Neural cell (in vitro differentiated cells): ENCODE measurements around the gene RNF217. TPM values are rescaled to one million over a fixed set of nuclear protein-coding genes. Genes with fewer than 3 reads are reported as not detected.

Experiments used
- H2AFZ ChIP-seq: fragments of 200-600, 300-800 bp; sonication (generic), shearing (Covaris generic); 2 replicates; pipeline ENCODE4 v1.6.0; 2014; ENCODE audit warnings: low read depth, mild to moderate bottlenecking, antibody characterized with exemption, low read length, moderate library complexity
- H3F3A ChIP-seq: fragments of 200-600 bp; shearing (Covaris generic); 2 replicates; pipeline ENCODE4 v1.6.1; 2016; ENCODE audit warnings: mild to moderate bottlenecking, moderate library complexity, mixed read lengths, antibody characterized with exemption, low read length; ENCODE audit not compliant: insufficient read depth, poor library complexity, severe bottlenecking
- H3K27ac ChIP-seq: fragments of 200-600, 300-800 bp; sonication (generic), shearing (Covaris generic); 2 replicates; pipeline ENCODE4 v1.5.1; 2014; ENCODE audit warnings: mild to moderate bottlenecking, low read length, moderate library complexity
- H3K27me3 ChIP-seq: fragments of 300-800, 200-600 bp; sonication (generic), shearing (Covaris generic); 2 replicates; pipeline ENCODE4 v1.6.0; 2014; ENCODE audit warnings: mild to moderate bottlenecking, low read depth, low read length, moderate library complexity; ENCODE audit not compliant: insufficient read depth
- H3K36me3 ChIP-seq: fragments of 300-800, 200-600 bp; sonication (generic), shearing (Covaris generic); 2 replicates; pipeline ENCODE4 v1.5.1; 2014; ENCODE audit warnings: mild to moderate bottlenecking, antibody characterized with exemption, low read length, moderate library complexity; ENCODE audit not compliant: insufficient read depth
- H3K4me2 ChIP-seq: fragments of 300-800, 200-600 bp; sonication (generic), shearing (Covaris generic); 2 replicates; pipeline ENCODE4 v1.6.0; 2014; ENCODE audit warnings: mild to moderate bottlenecking, low read length
- H3K4me3 ChIP-seq: fragments of 300-800, 200-600 bp; sonication (generic), shearing (Covaris generic); 2 replicates; pipeline ENCODE4 v1.5.1; 2014; ENCODE audit warnings: mild to moderate bottlenecking, low read length, moderate library complexity
- H3K79me2 ChIP-seq: fragments of 200-600 bp; shearing (Covaris generic); replicated peaks from 2 replicates; pipeline ENCODE4 v1.6.0; 2014; ENCODE audit warnings: mild to moderate bottlenecking, low read length, moderate library complexity; ENCODE audit not compliant: insufficient read depth
- H3K9ac ChIP-seq: fragments of 300-800, 200-600 bp; sonication (generic), shearing (Covaris generic); 2 replicates; pipeline ENCODE4 v1.6.1; 2016; ENCODE audit warnings: mild to moderate bottlenecking, low read length, mixed read lengths
- H3K9me2 ChIP-seq: fragments of 200-600 bp; shearing (Covaris generic); 2 replicates; pipeline ENCODE4 v1.6.1; 2016; ENCODE audit warnings: mild to moderate bottlenecking, low read length, mixed read lengths; ENCODE audit not compliant: insufficient read depth
- H3K9me3 ChIP-seq: fragments of 200-600, 300-800 bp; sonication (generic), shearing (Covaris generic); 2 replicates; pipeline ENCODE4 v1.6.1; 2016; ENCODE audit warnings: mild to moderate bottlenecking, mixed run types, low read length, moderate library complexity, mixed read lengths
- H4K20me1 ChIP-seq: fragments of 200-600 bp; shearing (Covaris generic); 2 replicates; pipeline ENCODE4 v1.6.1; 2016; ENCODE audit warnings: mild to moderate bottlenecking, mixed run types; ENCODE audit not compliant: insufficient read depth
- CTCF ChIP-seq: fragments of 450-650 bp; IDR thresholded peaks from 2 replicates; pipeline ENCODE4 v1.5.1; 2014; ENCODE audit warnings: antibody characterized with exemption, mild to moderate bottlenecking, moderate library complexity; ENCODE audit not compliant: poor library complexity, severe bottlenecking
- EP300 ChIP-seq: fragments of 450-650 bp; conservative IDR thresholded peaks from 2 replicates; pipeline ENCODE4 v1.6.1; 2014; ENCODE audit warnings: antibody characterized with exemption, mild to moderate bottlenecking, moderate library complexity; ENCODE audit not compliant: poor library complexity, severe bottlenecking
- EZH2 ChIP-seq: fragments of 200-600, 300-800 bp; shearing (Covaris generic), sonication (generic); IDR thresholded peaks from 2 replicates; pipeline ENCODE4 v1.6.1; 2014; ENCODE audit warnings: antibody characterized with exemption, low read length, borderline replicate concordance, mild to moderate bottlenecking; ENCODE audit not compliant: insufficient read depth, poor library complexity, severe bottlenecking
- MXI1 ChIP-seq: fragments of 450-650 bp; conservative IDR thresholded peaks from 2 replicates; pipeline ENCODE4 v1.6.1; 2014; ENCODE audit warnings: antibody characterized with exemption, mild to moderate bottlenecking; ENCODE audit not compliant: poor library complexity, severe bottlenecking
- POLR2AphosphoS5 ChIP-seq: IDR thresholded peaks from 2 replicates; pipeline ENCODE4 v1.6.1; 2012
- RAD21 ChIP-seq: fragments of 450-650 bp; conservative IDR thresholded peaks from 2 replicates; pipeline ENCODE4 v1.6.1; 2014; ENCODE audit warnings: antibody characterized with exemption, mild to moderate bottlenecking, moderate library complexity
- REST ChIP-seq: IDR thresholded peaks from 2 replicates; pipeline ENCODE4 v1.6.1; 2012; ENCODE audit warnings: borderline replicate concordance
- SMC3 ChIP-seq: fragments of 450-650 bp; conservative IDR thresholded peaks from 2 replicates; pipeline ENCODE4 v1.6.1; 2014; ENCODE audit warnings: antibody characterized with exemption, mild to moderate bottlenecking, moderate library complexity; ENCODE audit not compliant: poor library complexity
- TAF1 ChIP-seq: IDR thresholded peaks from 2 replicates; pipeline ENCODE4 v1.6.1; 2012; ENCODE audit warnings: low read depth
- polyA plus RNA-seq: library from polyadenylated mRNA; depleted of rRNA; stranded (reverse); fragments of >200 nt; gene quantifications from 2 replicates; pipeline ENCODE4 v1.2.3, GENCODE V29; 2014

The RNF217 gene
- polyA plus RNA-seq, 1 donor from 2014 or later, result 10.2 TPM

DNA sequence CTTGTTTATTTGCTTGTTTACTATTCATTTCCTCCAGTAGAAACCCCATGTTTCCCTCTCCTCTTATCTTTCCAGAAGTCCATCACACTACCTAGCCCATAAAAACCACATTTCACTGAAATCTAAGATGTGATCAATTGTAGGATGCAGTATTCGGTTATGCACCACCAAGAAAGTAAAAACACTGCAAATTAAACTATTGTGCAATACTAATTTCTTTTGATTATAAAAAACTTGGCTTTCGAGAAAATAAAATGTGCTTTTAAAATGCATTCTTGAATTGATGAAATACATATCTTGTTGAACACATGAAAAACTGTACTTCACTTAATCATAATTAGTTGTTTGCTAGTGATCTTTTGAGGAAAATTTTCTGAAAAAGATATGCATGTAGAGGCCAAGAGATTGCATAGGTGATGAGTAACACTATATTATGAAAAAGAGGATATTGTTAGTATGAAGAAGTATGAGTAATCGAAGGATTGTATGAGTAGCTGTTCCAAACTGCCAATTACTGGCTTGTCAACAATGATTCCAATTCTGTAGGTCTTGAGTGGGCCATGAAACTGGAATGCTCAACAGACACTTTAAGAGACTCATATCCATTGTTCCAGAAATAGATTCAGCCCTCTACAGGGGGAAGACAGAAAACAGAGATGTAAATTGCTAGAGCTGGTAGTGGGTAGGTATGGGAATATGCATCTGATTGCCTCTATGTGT, 79.7 kb downstream of the RNF217 start:
- no peak for TF ChIP-seq SMC3
- TF ChIP-seq CTCF, result no peak
- no peak for TF ChIP-seq REST
- no peak for TF ChIP-seq EP300
- TF ChIP-seq EZH2, result no peak
- no peak for TF ChIP-seq POLR2AphosphoS5
- TF ChIP-seq RAD21, result no peak
- TF ChIP-seq MXI1, result no peak
- TF ChIP-seq TAF1, result no peak

DNA sequence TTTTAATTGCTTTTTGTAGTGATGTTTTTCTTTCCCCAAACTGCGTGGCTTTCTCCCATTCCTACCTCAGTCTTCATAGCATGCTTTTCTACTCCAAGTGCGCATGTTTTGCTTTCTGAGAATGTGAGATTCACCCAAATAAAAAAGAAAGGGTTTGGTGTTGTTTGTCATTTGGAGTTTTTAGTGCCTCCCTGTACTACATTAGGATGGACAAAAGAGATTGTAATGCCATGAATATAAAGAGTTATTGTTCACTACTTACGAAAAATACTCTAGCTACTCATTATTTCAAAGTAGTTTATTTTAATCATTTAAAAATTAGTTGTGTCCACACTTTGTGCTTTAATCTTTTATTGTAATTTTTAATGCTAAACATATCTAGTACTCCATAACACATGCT, 81.8 kb downstream of the RNF217 start:
- no peaks in the 10 kb centered on the region for H3K9me2 ChIP-seq
- no peaks in the 10 kb centered on the region for H3F3A ChIP-seq
- H3K4me3 ChIP-seq, result no peak overlapping the region
- no peaks in the 10 kb centered on the region for H3K79me2 ChIP-seq
- no peak overlapping the region for H3K4me2 ChIP-seq
- H3K27ac ChIP-seq, result no peak overlapping the region
- no peaks in the 10 kb centered on the region for H3K36me3 ChIP-seq
- H3K9me3 ChIP-seq, result no peaks in the 10 kb centered on the region
- H2AFZ ChIP-seq, result no peak overlapping the region
- no peak overlapping the region for H3K9ac ChIP-seq
- TF ChIP-seq POLR2AphosphoS5, result no peak
- no peak for TF ChIP-seq TAF1
- no peak for TF ChIP-seq EP300
- no peak for TF ChIP-seq REST
- TF ChIP-seq CTCF, result no peak
- no peak for TF ChIP-seq SMC3
- TF ChIP-seq EZH2, result no peak
- TF ChIP-seq RAD21, result no peak
- TF ChIP-seq MXI1, result no peak
- H4K20me1 ChIP-seq, result no peaks in the 10 kb centered on the region
- no peaks in the 10 kb centered on the region for H3K27me3 ChIP-seq

More for the DNA sequence above, 79.7 kb downstream of the RNF217 start:
- no peaks in the 10 kb centered on the region for H3F3A ChIP-seq
- H3K9me3 ChIP-seq, result no peaks in the 10 kb centered on the region
- H2AFZ ChIP-seq, result no peak overlapping the region
- H3K79me2 ChIP-seq, result no peaks in the 10 kb centered on the region
- no peaks in the 10 kb centered on the region for H3K27me3 ChIP-seq
- H4K20me1 ChIP-seq, result no peaks in the 10 kb centered on the region
- H3K36me3 ChIP-seq, result no peaks in the 10 kb centered on the region
- no peak overlapping the region for H3K9ac ChIP-seq
- H3K9me2 ChIP-seq, result no peaks in the 10 kb centered on the region
- no peak overlapping the region for H3K4me2 ChIP-seq
- H3K4me3 ChIP-seq, result no peak overlapping the region
- no peak overlapping the region for H3K27ac ChIP-seq
